GOT3 (cell line): ENCODE results near the gene LBHD1.
"Not testable (repeated sequence)": the region's sequence is repeated elsewhere in the genome, so short reads cannot be mapped to it uniquely, and the experiment has no call there.

Source experiments
- DNase-seq: peaks from one replicate; lab custom pipeline; 2025; ENCODE audit warnings: mixed read lengths; lab: John Stamatoyannopoulos, UW

The LBHD1 gene

DNA sequence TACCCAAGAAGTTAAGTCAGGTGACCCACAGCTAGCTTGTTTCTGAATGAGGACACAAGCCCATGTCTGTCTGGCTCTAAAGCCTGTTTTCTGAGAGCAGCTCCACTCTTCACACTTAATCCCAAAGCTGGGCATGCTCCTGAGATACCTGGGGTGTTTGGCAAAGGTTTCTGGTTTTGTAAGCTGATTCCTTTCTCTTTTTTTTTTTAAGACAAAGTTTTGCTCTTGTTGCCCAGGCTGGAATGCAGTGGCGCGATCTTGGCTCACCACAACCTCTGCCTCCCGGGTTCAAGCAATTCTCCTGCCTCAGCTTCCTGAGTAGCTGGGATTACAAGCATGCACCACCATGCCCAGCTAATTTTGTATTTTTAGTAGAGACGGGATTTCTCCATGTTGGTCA is 21.6 kb upstream of the LBHD1 start:
- DNase-seq: not testable (repeated sequence)

DNA sequence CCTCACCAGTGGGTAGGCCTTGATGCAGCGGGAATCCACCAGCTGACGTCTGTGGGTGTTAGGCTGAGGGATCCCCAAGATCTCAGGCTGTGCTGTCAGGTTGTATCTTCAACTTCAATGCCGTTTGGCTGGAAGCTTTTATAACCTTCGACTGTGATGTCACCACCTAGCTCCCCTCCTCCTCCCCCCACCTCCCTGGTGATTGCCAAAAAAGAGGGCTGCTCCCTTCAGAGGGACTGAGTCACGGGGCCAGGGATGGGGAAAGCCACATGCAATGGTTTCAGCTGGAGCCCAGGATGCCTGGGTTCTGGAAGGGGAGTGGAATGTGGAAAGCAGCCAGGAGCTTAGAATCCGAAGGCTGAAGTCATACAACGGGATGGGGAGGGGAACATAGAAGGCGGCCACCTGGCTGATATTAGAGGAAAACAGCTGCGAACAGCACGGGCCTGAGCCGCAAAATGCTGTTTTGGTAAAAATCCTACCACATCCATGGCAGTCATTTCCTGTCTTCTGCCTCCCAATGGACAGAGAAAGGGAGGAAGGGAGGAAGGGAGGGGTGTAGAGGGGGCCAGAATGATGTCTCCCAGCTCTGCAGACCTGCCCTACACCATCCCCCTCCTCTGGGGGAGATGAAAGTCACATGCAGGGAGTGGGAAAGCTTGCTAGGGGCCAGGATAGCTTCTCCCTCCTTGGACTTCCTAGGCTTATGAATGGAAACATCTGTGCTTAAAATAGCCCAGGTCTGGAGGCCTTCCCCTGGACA is 17.5 kb upstream of the LBHD1 start, which contains the start of gene LRRN4CL:
Gene LRRN4CL, minus strand, starts transcription at position 110 of the 763 bp plus-strand sequence. CDS start 1,022 bp downstream, outside the sequence.
- DNase-seq: peak; percentile 21

DNA sequence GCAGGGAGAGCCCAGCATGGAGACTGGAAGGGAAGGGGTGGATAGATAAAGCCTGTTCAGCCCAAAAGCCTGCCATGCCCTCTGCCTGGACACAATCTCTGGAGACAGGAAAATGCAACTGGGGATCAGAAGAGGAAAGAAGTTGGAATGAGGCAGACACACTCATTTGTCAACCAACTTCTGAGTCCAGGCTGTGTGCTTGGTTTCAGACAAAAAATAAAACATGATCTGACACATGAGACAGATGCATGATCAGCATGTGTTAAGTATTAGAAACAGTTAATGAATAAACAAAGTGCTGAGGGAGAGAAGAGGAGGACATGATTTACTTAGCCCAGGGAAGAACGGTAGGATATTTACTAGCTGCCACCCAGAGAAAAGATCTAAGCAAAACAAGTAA is 16.4 kb upstream of the LBHD1 start:
- no peak for DNase-seq

DNA sequence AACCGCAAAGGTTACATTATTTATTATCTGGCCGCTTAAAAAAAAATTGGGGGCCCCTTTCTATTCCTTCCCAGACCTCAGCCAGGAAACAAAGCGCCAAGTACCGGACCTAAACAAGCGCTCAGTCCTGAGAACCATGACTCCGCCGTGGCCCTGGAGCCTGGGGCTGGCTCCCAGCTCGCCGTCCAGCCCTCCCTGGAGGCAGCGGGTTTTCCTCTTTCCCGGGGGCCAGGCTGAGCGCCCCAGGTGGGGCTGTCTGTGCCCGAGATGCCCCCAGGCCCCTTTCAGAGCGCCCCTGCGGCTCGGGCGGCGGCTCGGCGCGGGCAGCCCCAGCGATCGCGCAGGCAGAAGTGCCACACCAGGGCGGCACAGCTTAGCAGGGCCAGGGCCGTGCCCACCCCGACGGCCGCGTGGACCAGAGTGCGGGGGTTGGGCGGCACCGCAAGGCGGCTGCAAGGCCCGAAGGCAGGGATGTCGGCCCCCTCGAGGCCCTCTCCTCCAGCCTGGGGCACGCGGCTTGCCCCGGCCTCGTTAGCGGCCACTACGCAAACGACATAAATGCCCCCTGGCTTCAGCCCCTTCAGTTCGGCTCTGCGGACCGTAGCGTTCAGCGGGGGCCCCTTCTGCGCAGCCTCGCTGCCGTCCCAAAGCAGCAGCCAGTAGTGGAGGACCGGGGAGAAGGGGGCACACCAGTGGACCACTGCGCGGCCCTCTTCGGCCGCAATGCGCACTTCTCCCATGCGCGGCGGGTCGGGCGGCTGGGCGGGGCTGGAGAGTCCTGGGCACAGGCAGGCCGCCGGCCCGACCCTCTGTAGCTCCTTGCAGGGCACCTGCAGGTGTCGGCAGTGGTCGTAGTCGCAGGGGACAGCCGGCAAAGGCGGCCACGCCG is 15.7 kb upstream of the LBHD1 start:
- no peak for DNase-seq

DNA sequence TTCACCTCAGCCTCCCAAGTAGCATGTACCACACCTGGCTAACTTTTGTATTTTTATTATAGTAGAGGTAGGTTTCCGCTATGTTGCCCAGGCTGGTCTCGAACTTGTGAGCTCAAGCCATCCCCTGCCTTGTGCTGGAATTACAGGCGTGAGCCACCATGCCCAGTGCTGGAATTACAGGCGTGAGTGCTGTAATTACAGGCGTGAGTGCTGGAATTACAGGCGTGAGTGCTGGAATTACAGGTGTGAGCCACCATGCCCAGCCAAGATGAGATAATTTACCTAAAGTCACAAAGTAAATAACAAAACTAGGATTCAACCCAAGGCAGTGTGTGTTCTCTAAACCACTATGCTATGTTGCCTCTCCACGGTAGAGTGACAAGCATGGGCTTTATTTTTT is 10.5 kb upstream of the LBHD1 start:
- no peak for DNase-seq

DNA sequence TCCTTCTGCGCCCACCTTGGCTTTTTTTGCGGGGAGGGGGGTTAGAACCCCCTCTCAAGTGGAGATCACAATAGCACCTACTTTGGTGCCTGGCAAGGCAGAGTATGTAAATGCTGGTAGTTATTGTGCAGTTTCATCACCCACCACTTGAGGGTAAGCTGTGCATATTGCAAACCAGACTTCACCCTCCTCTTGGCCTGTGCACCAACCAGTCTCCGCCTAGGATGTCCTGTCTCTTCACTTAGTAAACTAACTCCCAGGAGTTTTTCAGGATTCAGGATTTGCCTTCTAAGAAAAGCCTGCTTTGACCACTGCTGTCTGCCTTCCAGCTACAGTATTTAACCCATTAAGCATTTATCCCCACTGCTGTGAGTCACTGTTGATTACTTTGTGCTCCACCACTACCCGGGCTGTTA is 8.8 kb upstream of the LBHD1 start:
- peak; percentile 21 for DNase-seq

DNA sequence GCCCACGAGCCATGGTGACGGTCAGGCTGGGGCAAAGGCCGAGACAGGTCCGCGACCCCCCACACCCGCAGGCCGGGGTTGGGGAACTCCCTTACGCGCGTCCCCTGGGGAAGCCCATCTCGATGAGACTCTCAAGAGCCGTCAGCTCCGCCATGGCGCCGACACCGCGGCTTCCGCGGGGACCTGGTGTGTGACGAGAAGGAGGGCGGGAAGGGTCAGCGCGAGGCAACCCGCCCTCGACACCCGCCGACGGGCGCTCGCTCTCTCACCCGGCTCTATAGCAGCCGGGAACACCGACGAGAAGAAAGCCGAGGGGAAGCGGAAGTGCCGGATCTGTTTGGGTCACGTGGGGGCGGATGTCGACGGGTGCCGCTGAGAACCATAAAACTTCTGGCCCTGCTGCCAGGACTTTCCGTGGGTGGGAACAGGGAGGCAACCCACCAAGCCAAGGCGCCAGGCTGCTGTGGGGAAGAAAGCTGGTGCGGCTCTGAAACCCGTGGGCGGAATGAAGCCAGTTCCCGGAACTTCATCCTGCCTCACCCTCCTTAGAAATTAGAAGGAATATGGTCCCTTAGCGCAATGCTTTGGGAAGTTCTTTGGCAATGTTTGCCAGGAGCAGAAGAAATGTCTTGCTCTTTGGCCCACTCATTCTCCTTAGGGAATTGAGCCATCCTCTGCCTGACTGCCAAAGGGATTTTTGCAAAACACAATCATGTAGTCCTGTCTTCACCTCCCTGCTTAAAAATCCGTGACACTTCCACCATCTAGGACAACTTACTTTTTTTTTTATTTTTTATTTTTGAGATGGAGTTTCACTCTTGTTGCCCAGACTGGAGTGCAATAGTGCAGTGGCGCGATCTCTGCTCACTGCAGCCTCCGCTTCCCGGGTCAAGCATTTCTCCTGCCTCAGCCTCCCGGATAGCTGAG is 7.0 kb upstream of the LBHD1 start, which contains the start of gene UBXN1:
Gene UBXN1, minus strand, starts transcription at position 304 of the 927 bp plus-strand sequence. Its CDS starts 150 bp downstream, at position 154.
- peak; percentile 68 for DNase-seq

DNA sequence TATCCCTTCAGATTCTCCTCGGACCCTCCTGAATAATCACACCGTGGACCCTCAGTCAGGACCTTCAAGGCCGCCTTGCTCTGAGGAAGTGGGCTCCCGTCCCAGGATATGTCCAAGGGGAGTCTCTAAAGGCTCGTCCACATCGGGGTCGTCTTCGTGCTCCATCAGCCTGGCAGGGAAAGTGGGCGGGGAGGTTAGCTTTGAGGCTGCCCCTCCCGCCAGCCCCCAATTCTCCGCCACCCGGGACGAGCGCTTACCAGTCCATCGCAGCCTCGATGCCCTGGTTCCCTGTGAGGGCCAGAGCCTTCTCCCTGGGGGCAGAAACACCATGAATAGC is 6.3 kb upstream of the LBHD1 start:
- DNase-seq: no peak

DNA sequence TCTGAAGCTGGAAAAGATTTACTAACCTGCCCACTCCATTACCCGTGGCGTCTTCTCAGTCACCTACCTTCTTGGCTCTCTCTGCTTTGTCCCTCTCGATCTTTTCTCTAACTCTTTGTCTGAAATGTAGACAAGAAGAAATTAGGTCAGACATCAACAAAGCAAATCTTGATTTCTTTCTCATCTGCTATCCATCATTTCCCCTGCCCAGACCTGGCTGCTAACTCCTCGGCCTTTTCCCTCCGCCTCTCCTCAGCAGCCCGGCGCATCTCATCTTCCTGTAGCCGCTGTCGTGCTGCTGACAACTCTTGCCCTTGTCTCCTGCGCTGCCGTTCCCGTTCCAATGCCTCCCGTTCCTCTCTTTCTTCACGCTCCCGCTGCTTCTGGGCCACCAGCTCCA is 5.6 kb upstream of the LBHD1 start:
- no peak for DNase-seq

DNA sequence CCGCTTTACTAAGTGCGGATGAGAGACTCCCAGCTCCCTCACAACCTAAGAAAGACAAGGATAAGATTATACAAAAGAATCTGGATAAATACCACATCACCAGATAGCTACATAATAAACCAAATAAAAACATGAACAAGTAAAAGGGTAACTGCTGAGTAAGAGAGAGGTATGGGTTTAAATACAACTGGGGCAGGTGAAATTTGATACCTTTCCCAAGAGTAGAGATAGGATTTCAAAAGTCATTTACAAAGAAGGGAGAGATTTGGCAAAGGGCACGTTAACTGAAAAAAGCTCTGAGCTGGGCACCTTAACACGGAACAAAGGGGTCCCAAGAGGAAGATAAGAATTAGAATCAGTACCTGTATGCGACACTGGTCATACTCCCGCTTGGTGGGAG is 5.1 kb upstream of the LBHD1 start:
- DNase-seq: no peak

DNA sequence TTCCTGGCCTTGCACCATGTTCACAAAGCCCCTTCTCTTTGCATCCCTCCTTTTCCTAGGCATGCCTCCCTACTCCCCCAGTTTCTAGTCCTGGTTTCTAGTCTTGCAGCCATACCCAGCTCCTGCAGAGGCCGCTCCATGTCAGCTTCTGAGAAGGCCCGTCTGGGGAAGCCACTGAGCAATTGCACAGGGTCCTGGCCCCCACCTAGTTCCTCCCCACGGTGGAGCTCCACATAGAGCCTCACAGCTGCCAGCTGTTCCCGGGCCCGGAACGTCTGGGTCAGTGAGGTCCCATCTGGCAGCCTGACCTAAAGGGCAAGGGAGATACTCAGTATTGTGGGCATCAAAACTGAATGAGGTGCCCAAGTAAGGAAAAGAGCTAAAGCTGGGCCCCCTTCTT is 4.6 kb upstream of the LBHD1 start:
- DNase-seq: no peak

DNA sequence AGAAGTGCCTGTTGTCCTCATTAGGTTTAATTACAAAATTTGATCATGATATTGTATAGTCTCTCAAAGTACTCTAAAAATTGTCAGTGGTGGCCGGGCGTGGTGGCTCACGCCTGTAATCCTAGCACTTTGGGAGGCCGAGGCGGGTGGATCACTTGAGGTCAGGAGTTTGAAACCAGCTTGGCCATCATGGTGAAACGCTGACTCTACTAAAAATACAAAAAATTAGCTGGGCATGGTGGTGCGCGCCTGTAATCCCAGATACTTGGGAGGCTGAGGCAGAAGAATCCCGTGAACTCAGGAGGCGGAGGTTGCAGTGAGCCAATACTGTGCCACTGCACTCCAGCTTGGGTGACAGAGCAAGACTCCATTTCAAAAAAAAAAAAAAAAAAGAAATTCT is 3.3 kb upstream of the LBHD1 start:
- DNase-seq: not testable (repeated sequence)

DNA sequence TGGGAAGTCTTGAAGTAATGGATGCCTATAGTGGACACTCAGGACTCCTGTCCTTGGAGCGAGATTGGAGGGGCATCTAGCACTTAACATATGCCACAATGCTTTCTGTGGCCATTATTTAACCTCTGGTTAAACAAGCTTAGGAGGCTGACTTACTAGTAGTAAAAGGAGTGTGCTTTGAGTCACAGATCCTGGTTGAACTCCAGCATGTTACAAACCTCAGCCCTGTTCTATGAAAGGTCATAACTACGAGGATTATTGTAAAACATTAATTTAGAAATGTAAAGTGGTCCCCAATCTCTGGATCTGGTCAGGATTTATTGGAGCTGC is 1.1 kb upstream of the LBHD1 start:
- no peak for DNase-seq

DNA sequence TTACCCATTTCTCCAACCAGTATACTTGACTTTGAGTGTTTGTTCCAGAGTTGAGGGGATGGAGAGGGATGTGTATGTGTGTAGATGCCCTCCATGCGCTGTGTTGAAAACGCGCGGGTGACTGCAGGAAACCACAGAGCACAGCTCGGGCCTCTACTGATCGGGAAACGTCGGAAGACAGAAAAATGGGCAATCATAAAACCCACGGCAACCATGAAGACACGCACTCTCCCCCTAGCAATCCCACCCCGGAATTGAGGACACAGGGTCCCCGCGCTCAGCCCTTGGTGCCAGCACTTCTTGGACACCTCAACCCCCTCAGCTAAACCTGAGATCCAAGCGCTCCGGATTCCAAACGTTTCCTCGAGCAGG is 845 bp downstream of the LBHD1 start:
- peak; percentile 37 for DNase-seq

DNA sequence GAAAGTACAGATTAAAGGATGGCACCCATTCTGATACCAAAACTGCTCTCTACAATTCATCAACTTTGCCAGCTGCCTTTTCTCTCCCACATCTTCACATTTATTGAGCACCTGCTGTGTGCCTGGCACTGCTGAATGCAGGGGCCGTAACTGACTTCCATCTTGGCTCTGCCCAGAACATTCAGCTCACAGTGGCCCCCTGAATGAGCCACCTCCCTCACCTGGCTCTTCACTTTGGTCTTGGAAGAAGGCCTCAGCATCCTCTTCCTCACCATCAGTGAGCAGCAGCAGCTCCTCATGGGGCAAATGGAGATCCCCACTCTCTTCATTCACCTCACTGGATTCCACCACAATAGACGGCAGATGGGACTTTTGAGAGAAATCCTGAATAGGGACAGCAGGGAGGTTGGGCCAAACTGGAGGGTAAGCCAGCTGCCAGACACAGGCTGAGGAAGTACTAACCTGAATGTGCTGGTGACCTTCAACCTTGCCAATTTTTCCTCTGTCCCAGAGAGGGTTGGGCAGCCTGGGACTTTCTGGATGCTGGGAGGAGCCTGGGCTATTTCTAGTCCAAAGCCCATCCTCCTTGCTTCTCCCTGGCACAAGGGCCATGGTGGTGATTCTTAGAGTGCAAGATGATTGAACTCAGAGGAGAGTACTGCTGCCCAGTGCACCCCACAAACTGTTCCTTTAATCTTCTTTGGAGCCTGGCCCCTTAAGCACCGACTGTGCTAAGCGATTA is 2.5 kb downstream of the LBHD1 start:
- no peak for DNase-seq

DNA sequence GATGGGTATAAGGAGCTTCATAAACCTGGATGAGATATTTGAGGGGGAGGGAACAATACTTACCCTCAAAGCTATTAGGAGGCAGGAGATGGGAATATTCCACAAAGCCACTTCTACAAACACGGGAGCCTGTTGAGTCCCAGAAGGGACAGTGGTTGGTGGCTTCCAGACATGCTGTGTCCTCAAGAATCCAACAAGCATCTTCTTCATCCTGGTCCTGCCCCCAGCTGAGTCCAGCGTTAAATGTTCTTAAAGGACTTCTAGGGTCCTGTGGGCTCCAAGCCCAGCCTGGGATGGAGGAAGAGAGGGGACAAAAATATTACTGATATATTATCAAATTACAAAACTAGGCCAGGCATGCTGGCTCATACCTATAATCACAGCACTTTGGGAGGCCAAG is 4.6 kb downstream of the LBHD1 start:
- no peak for DNase-seq

DNA sequence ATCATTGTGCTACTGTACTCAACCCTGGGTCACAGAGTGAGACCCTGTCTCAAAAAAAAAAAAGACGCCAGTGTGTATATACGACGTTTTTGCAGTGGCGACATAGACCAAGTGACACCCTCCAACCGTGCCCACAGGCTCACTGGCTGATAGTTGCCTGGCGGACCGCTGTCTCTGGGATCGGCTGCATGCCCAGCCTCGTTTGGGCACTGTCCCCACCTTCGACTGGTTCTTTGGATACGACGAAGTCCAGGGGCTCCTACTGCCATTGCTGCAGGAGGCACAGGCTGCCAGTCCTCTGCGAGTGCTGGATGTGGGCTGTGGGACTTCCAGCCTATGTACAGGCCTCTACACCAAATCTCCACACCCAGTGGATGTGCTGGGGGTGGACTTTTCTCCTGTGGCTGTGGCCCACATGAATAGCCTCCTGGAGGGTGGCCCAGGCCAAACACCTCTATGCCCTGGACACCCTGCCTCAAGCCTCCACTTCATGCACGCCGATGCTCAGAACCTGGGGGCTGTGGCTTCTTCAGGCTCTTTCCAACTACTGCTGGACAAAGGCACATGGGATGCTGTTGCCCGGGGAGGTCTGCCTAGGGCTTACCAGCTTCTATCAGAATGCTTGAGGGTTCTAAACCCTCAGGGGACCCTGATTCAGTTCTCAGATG is 5.7 kb downstream of the LBHD1 start:
- no peak for DNase-seq

DNA sequence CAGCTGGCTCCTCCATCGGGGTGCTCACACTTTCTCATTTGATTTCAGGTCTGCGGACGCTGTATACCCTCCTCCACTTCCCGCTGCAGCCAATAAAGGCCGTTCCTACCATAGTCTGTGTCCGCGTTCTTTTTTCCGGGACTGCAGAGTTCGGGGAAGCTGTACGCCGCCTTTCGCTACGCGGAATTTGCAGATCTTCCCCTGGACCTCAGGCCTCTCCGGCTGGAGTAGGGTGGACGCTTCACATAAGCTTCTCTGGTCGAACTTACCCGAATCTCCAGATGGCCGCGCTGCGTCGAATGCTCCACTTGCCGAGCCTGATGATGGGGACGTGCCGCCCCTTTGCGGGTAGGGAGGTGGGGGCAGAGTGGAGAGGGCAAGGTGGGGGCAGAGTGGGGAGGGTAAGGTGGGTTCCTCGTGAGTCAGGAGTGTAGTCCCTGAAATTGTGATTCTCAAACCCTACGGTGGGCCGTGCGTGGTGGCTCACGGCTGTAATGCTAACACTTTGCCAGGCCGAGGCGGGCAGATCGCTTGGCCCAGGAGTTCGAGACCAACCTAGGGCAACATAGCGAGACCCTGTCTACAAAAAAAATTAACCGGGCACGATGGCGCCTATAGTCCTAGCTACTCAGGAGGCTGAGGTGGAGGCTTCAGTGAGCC is 6.3 kb downstream of the LBHD1 start:
- no peak for DNase-seq

DNA sequence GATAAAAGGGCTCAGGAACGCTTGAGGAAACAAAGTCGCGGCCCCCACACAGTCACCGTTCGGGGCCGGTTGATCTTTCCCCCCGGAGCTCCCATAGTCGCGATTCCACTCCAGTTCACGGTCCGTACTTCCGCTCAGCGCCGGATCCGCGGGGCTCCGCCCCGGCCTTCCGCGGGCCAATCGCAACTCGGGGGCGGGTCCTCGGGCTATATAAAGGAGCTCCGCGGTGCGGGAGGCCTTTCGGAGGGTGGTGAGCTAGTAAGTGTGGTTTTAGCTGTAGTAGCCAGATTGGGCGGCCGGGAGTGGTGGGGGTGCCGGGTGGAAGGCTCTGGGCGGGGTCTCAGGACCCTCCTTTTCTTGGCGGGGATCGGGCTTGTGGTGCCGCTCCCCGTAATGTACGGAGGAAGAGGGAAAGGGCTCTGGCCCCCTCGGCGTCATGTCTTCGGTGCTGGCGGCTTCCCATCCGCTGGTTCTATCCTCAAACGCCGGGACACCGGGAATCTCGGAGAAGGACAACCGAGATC is 6.9 kb downstream of the LBHD1 start, which contains the start of the genes C11orf98 and CSKMT:
Gene C11orf98, minus strand, starts transcription at position 136 of the 524 bp plus-strand sequence. Its CDS starts 41 bp downstream, at position 95.
Gene CSKMT, plus strand, starts transcription at position 238 of the 524 bp plus-strand sequence. CDS start 568 bp downstream, outside the sequence.
- peak; percentile 92 for DNase-seq
